Measurements from ENCODE around the gene CGB3.
"Not testable (repeated sequence)": the region's sequence is repeated elsewhere in the genome, so short reads cannot be mapped to it uniquely, and the experiment has no call there.

Gene CGB3

GRCh38 chr19:49042666-49043065 is 18.5 kb upstream of the CGB3 start:
- DNase-seq (ENCODE audit: low spot score): not testable (repeated sequence)

GRCh38 chr19:49042177-49042576 is 18.0 kb upstream of the CGB3 start:
- no peak for DNase-seq (ENCODE audit: low spot score)

GRCh38 chr19:49039736-49040135 is 15.6 kb upstream of the CGB3 start:
- DNase-seq (ENCODE audit: low spot score): not testable (repeated sequence)

- DNase-seq (ENCODE audit: low spot score): not testable (repeated sequence)
Measured at GRCh38 chr19:49038557-49039276, 14.6 kb upstream of the CGB3 start.

GRCh38 chr19:49038111-49038510 is 14.0 kb upstream of the CGB3 start:
- DNase-seq (ENCODE audit: low spot score): not testable (repeated sequence)

GRCh38 chr19:49036815-49037214 is 12.7 kb upstream of the CGB3 start, which contains the start of gene CGB1:
Gene CGB1, minus strand, starts transcription at chr19:49036895. Its CDS starts 184 bp downstream, at chr19:49036711.
- DNase-seq (ENCODE audit: low spot score): not testable (repeated sequence)

- not testable (repeated sequence) for DNase-seq (ENCODE audit: low spot score)
Measured at GRCh38 chr19:49031642-49032301, 7.6 kb upstream of the CGB3 start, which contains the start of gene CGB2. Gene CGB2, plus strand, starts transcription at chr19:49031890. Its CDS starts 206 bp downstream, at chr19:49032096.

- not testable (repeated sequence) for DNase-seq (ENCODE audit: low spot score)
Measured at GRCh38 chr19:49030323-49030722, 6.2 kb upstream of the CGB3 start.

GRCh38 chr19:49029749-49030148 is 5.6 kb upstream of the CGB3 start:
- DNase-seq (ENCODE audit: low spot score): not testable (repeated sequence)

GRCh38 chr19:49028686-49029085 is 4.6 kb upstream of the CGB3 start:
- not testable (repeated sequence) for DNase-seq (ENCODE audit: low spot score)

GRCh38 chr19:49025599-49025998 is 1.5 kb upstream of the CGB3 start:
- not testable (repeated sequence) for DNase-seq (ENCODE audit: low spot score)

- DNase-seq (ENCODE audit: low spot score): not testable (repeated sequence)
Measured at GRCh38 chr19:49025088-49025487, 955 bp upstream of the CGB3 start.

- no peak for DNase-seq (ENCODE audit: low spot score)
Measured at GRCh38 chr19:49022116-49022515, 2.0 kb downstream of the CGB3 start.

GRCh38 chr19:49020931-49021895 is 2.9 kb downstream of the CGB3 start:
- DNase-seq (ENCODE audit: low spot score): no peak

- DNase-seq (ENCODE audit: low spot score): no peak
Measured at GRCh38 chr19:49020342-49020741, 3.8 kb downstream of the CGB3 start.

GRCh38 chr19:49019242-49019932 is 4.7 kb downstream of the CGB3 start:
- DNase-seq (ENCODE audit: low spot score): no peak

GRCh38 chr19:49018388-49019241 is 5.5 kb downstream of the CGB3 start:
- DNase-seq (ENCODE audit: low spot score): not testable (repeated sequence)

GRCh38 chr19:49017666-49018351 is 6.3 kb downstream of the CGB3 start:
- no peak for DNase-seq (ENCODE audit: low spot score)

GRCh38 chr19:49017041-49017665 is 7.0 kb downstream of the CGB3 start, which contains the start of gene LHB:
Gene LHB, minus strand, starts transcription at chr19:49017091. Its CDS starts 10 bp downstream, at chr19:49017081.
- DNase-seq (ENCODE audit: low spot score): no peak
